Trophoblast cell (in vitro differentiated cells and primary cell): ENCODE data around the gene MORN4.

Source experiments
- DNase-seq, 2 donors: peaks; one replicate each; pipeline ENCODE4 v3.0.0-alpha.2; 2016
- H2AFZ ChIP-seq: 2 replicates; pipeline ENCODE4 v1.6.1; 2013; ENCODE audit warnings: low read length, moderate library complexity, mild to moderate bottlenecking; ENCODE audit not compliant: insufficient read depth, poor library complexity
- H2AK5ac ChIP-seq: 2 replicates; pipeline ENCODE4 v1.6.1; 2013; ENCODE audit warnings: mild to moderate bottlenecking, low read length
- H2BK120ac ChIP-seq: 2 replicates; pipeline ENCODE4 v1.6.1; 2013; ENCODE audit warnings: low read length, mild to moderate bottlenecking, moderate library complexity; ENCODE audit not compliant: insufficient read depth, poor library complexity
- H2BK12ac ChIP-seq: 2 replicates; pipeline ENCODE4 v1.6.1; 2013; ENCODE audit warnings: mild to moderate bottlenecking, low read length, moderate library complexity
- H2BK5ac ChIP-seq: 2 replicates; pipeline ENCODE4 v1.6.1; 2013; ENCODE audit warnings: low read length, low read depth, moderate library complexity, mild to moderate bottlenecking; ENCODE audit not compliant: poor library complexity
- H3K14ac ChIP-seq: 2 replicates; pipeline ENCODE4 v1.6.1; 2013; ENCODE audit warnings: mild to moderate bottlenecking, low read length
- H3K18ac ChIP-seq: 2 replicates; pipeline ENCODE4 v1.6.1; 2013; ENCODE audit warnings: mild to moderate bottlenecking, low read length
- H3K23ac ChIP-seq: 2 replicates; pipeline ENCODE4 v1.6.1; 2013; ENCODE audit warnings: low read length
- H3K27ac ChIP-seq: 2 replicates; pipeline ENCODE4 v1.5.1; 2013; ENCODE audit warnings: low read depth, mild to moderate bottlenecking, inconsistent platforms, low read length, moderate library complexity
- H3K27me3 ChIP-seq: 2 replicates; pipeline ENCODE4 v1.6.1; 2013; ENCODE audit warnings: inconsistent platforms, mild to moderate bottlenecking, low read length, moderate library complexity; ENCODE audit not compliant: insufficient read depth
- H3K36me3 ChIP-seq, 2 experiments: 1 replicate in 1 of 2; 2 replicates in 1 of 2; pipeline ENCODE4 v1.6.1; 2013; ENCODE audit warnings: low read length in 2 of 2, mild to moderate bottlenecking in 2 of 2, moderate library complexity in 1 of 2; ENCODE audit not compliant: insufficient read depth in 2 of 2, control insufficient read depth in 1 of 2
- H3K4ac ChIP-seq: 2 replicates; pipeline ENCODE4 v1.6.1; 2013; ENCODE audit warnings: low read depth, mild to moderate bottlenecking, low read length, moderate library complexity
- H3K4me1 ChIP-seq, 2 experiments: 1 replicate in 1 of 2; 2 replicates in 1 of 2; pipeline ENCODE4 v1.6.1; 2013; ENCODE audit warnings: low read length in 2 of 2, mild to moderate bottlenecking in 2 of 2, moderate library complexity in 1 of 2; ENCODE audit not compliant: insufficient read depth in 2 of 2, control insufficient read depth in 1 of 2
- H3K4me2 ChIP-seq: 2 replicates; pipeline ENCODE4 v1.6.1; 2013; ENCODE audit warnings: inconsistent platforms, mild to moderate bottlenecking, low read length, moderate library complexity
- H3K4me3 ChIP-seq: 2 replicates; pipeline ENCODE4 v1.5.1; 2013; ENCODE audit warnings: mild to moderate bottlenecking, low read depth, low read length, inconsistent platforms
- H3K79me1 ChIP-seq: one replicate; pipeline ENCODE4 v1.6.1; 2013; ENCODE audit warnings: low read length
- H3K79me2 ChIP-seq: 2 replicates; pipeline ENCODE4 v1.6.1; 2013; ENCODE audit warnings: low read length, mild to moderate bottlenecking; ENCODE audit not compliant: control insufficient read depth, insufficient read depth, poor library complexity
- H3K9ac ChIP-seq: 2 replicates; pipeline ENCODE4 v1.6.1; 2013; ENCODE audit warnings: mild to moderate bottlenecking, low read length
- H3K9me3 ChIP-seq: 2 replicates; pipeline ENCODE4 v1.6.1; 2013; ENCODE audit warnings: low read depth, mild to moderate bottlenecking, control low read depth, inconsistent platforms, low read length; ENCODE audit not compliant: insufficient read depth
- H4K12ac ChIP-seq: 2 replicates; pipeline ENCODE4 v1.6.1; 2013; ENCODE audit warnings: low read depth, mild to moderate bottlenecking, low read length, moderate library complexity
- H4K8ac ChIP-seq: 2 replicates; pipeline ENCODE4 v1.6.1; 2013; ENCODE audit warnings: low read depth, mild to moderate bottlenecking, low read length, moderate library complexity
- H4K91ac ChIP-seq: one replicate; pipeline ENCODE4 v1.6.1; 2013; ENCODE audit warnings: low read depth, mild to moderate bottlenecking, low read length, moderate library complexity
- WGBS: extraction: QIAGEN DNeasy Blood & Tissue Kit; methylation state at CpG from one replicate; pipeline ENCODE4 v1.1.7; 2013; ENCODE audit warnings: missing lambda C conversion rate; ENCODE audit not compliant: insufficient read length, insufficient coverage; ENCODE audit errors: extremely low coverage; 5-methylcytosine and 5-hydroxymethylcytosine counted together

Gene MORN4

GRCh38 chr10:97666992-97667391 is 33.7 kb upstream of the MORN4 start:
- H3K4me2 ChIP-seq, result no peak overlapping the region
- WGBS, result no CpG with 5 or more reads among the region's 7 CpGs

GRCh38 chr10:97664282-97664850 is 31.1 kb upstream of the MORN4 start:
- no peaks in the 10 kb centered on the region for H3K27me3 ChIP-seq
- no peak overlapping the region for H3K9ac ChIP-seq
- H2BK120ac ChIP-seq, result no peak overlapping the region
- H3K79me2 ChIP-seq, result no peaks in the 10 kb centered on the region
- H3K14ac ChIP-seq, result no peak overlapping the region
- no peak overlapping the region for H4K8ac ChIP-seq
- H3K4me3 ChIP-seq, result no peak overlapping the region
- no peaks in the 10 kb centered on the region for H3K9me3 ChIP-seq
- no peak for DNase-seq
- no peak overlapping the region for H4K12ac ChIP-seq
- H3K4me1 ChIP-seq, result peaks cover 0 to 6% of the 10 kb centered on the region in 2 experiments
- peaks cover 17 to 26% of the 10 kb centered on the region in 2 experiments for H3K36me3 ChIP-seq
- no peak overlapping the region for H3K4ac ChIP-seq
- no peak overlapping the region for H3K4me2 ChIP-seq
- no peak overlapping the region for H3K18ac ChIP-seq
- no CpG with 5 or more reads among the region's 1 CpG for WGBS
- no peak overlapping the region for H3K23ac ChIP-seq
- no peak overlapping the region for H2AK5ac ChIP-seq
- H2BK12ac ChIP-seq, result no peak overlapping the region
- H3K79me1 ChIP-seq, result no peaks in the 10 kb centered on the region
- no peak overlapping the region for H2AFZ ChIP-seq
- no peak overlapping the region for H2BK5ac ChIP-seq
- no peak overlapping the region for H3K27ac ChIP-seq
- no peak overlapping the region for H4K91ac ChIP-seq

More at GRCh38 chr10:97666992-97667391, 33.7 kb upstream of the MORN4 start:
- Histone ChIP-seq H2AK5ac (no peak overlapping the region), H2BK12ac (no peak overlapping the region), H4K91ac (no peak overlapping the region), H2AFZ (no peak overlapping the region), H3K9me3 (no peaks in the 10 kb centered on the region), H2BK120ac (no peak overlapping the region), H3K9ac (no peak overlapping the region), H2BK5ac (no peak overlapping the region), H3K4me1 (peaks cover 0 to 7% of the 10 kb centered on the region in 2 experiments), H3K4ac (no peak overlapping the region), H3K27me3 (no peaks in the 10 kb centered on the region), H3K27ac (no peak overlapping the region), H3K79me2 (no peaks in the 10 kb centered on the region), H3K18ac (no peak overlapping the region), H3K36me3 (peaks cover 15 to 26% of the 10 kb centered on the region in 2 experiments), H3K79me1 (no peaks in the 10 kb centered on the region), H3K4me3 (no peak overlapping the region), H4K8ac (no peak overlapping the region), H4K12ac (no peak overlapping the region), H3K23ac (no peak overlapping the region), H3K14ac (no peak overlapping the region)
- DNase-seq, result no peak

- no peak overlapping the region for H2BK5ac ChIP-seq
- no peak for DNase-seq
- no CpG with 5 or more reads among the region's 1 CpG for WGBS
- H2BK120ac ChIP-seq, result no peak overlapping the region
- H3K18ac ChIP-seq, result no peak overlapping the region
- H3K27me3 ChIP-seq, result no peaks in the 10 kb centered on the region
- H3K4me1 ChIP-seq, result no peaks in the 10 kb centered on the region
- no peak overlapping the region for H2AK5ac ChIP-seq
- H3K4me3 ChIP-seq, result no peak overlapping the region
- H4K8ac ChIP-seq, result no peak overlapping the region
- H3K4ac ChIP-seq, result no peak overlapping the region
- H3K79me1 ChIP-seq, result no peaks in the 10 kb centered on the region
- no peak overlapping the region for H3K23ac ChIP-seq
- H3K27ac ChIP-seq, result no peak overlapping the region
- H4K12ac ChIP-seq, result no peak overlapping the region
- H3K36me3 ChIP-seq, result peaks cover 11 to 24% of the 10 kb centered on the region in 2 experiments
- no peaks in the 10 kb centered on the region for H3K79me2 ChIP-seq
- H3K4me2 ChIP-seq, result no peak overlapping the region
- no peak overlapping the region for H4K91ac ChIP-seq
- H3K14ac ChIP-seq, result no peak overlapping the region
- no peaks in the 10 kb centered on the region for H3K9me3 ChIP-seq
- no peak overlapping the region for H3K9ac ChIP-seq
- H2BK12ac ChIP-seq, result no peak overlapping the region
- H2AFZ ChIP-seq, result no peak overlapping the region
Observed at GRCh38 chr10:97659589-97659988, 26.3 kb upstream of the MORN4 start.

- no peak overlapping the region for H3K4ac ChIP-seq
- no peak overlapping the region for H3K9ac ChIP-seq
- no peaks in the 10 kb centered on the region for H3K9me3 ChIP-seq
- no peak overlapping the region for H2AFZ ChIP-seq
- H3K79me2 ChIP-seq, result no peaks in the 10 kb centered on the region
- no CpG with 5 or more reads among the region's 5 CpGs for WGBS
- H2AK5ac ChIP-seq, result no peak overlapping the region
- no peak overlapping the region for H2BK120ac ChIP-seq
- no peak overlapping the region for H3K4me3 ChIP-seq
- H3K79me1 ChIP-seq, result no peaks in the 10 kb centered on the region
- DNase-seq, result no peak
- no peak overlapping the region for H4K12ac ChIP-seq
- no peak overlapping the region for H3K23ac ChIP-seq
- no peak overlapping the region for H3K18ac ChIP-seq
- no peak overlapping the region for H4K8ac ChIP-seq
- peaks cover 7 to 19% of the 10 kb centered on the region in 2 experiments for H3K36me3 ChIP-seq
- H3K27ac ChIP-seq, result no peak overlapping the region
- H2BK12ac ChIP-seq, result no peak overlapping the region
- H3K14ac ChIP-seq, result no peak overlapping the region
- H3K4me1 ChIP-seq, result no peaks in the 10 kb centered on the region
- no peak overlapping the region for H2BK5ac ChIP-seq
- H3K4me2 ChIP-seq, result no peak overlapping the region
- no peaks in the 10 kb centered on the region for H3K27me3 ChIP-seq
- H4K91ac ChIP-seq, result no peak overlapping the region
Observed at GRCh38 chr10:97656777-97657176, 23.5 kb upstream of the MORN4 start.
